Cerebellar nuclear complex (tissue), 1 donor: Measurements from ENCODE around the gene RAI1.
"Not testable (repeated sequence)": the region's sequence is repeated elsewhere in the genome, so short reads cannot be mapped to it uniquely, and the experiment has no call there.

Source experiments
- DNase-seq, 2 experiments: peaks; one replicate each; lab custom pipeline; 2025; lab: John Stamatoyannopoulos, UW

The RAI1 gene

GRCh38 chr17:17800504-17801021 lies 119.3 kb downstream of the RAI1 start:
- DNase-seq, result no peak

- no peak for DNase-seq
Measured at GRCh38 chr17:17801800-17802481, 120.7 kb downstream of the RAI1 start.

GRCh38 chr17:17804007-17804406 lies 122.7 kb downstream of the RAI1 start:
- no peak for DNase-seq

- no peak for DNase-seq
Measured at GRCh38 chr17:17805575-17805974, 124.3 kb downstream of the RAI1 start.

- no peak for DNase-seq
Measured at GRCh38 chr17:17806035-17806434, 124.8 kb downstream of the RAI1 start.

- DNase-seq, result no peak
Measured at GRCh38 chr17:17806611-17807274, 125.5 kb downstream of the RAI1 start.

- no peak for DNase-seq
Measured at GRCh38 chr17:17807440-17807839, 126.2 kb downstream of the RAI1 start.

GRCh38 chr17:17808200-17808599 lies 126.9 kb downstream of the RAI1 start:
- not testable (repeated sequence) for DNase-seq

GRCh38 chr17:17808706-17809432 lies 127.6 kb downstream of the RAI1 start:
- DNase-seq, result no peak

- DNase-seq, result no peak
Measured at GRCh38 chr17:17809531-17810083, 128.3 kb downstream of the RAI1 start.

GRCh38 chr17:17810084-17810894 lies 129.0 kb downstream of the RAI1 start:
- DNase-seq, result no peak

- no peak for DNase-seq
Measured at GRCh38 chr17:17810895-17811248, 129.6 kb downstream of the RAI1 start.

GRCh38 chr17:17811381-17812210 lies 130.3 kb downstream of the RAI1 start:
- DNase-seq, result no peak

GRCh38 chr17:17812211-17813054 lies 131.2 kb downstream of the RAI1 start:
- no peak for DNase-seq

GRCh38 chr17:17813055-17813724 lies 131.9 kb downstream of the RAI1 start:
- no peak for DNase-seq

GRCh38 chr17:17813725-17814095 lies 132.5 kb downstream of the RAI1 start:
- DNase-seq, result no peak

GRCh38 chr17:17814162-17815061 lies 133.2 kb downstream of the RAI1 start:
- DNase-seq, result no peak

- no peak for DNase-seq
Measured at GRCh38 chr17:17815062-17815406, 133.8 kb downstream of the RAI1 start.
